ENCODE measurements around the gene TCIRG1.
"Not testable (repeated sequence)": the region's sequence is repeated elsewhere in the genome, so short reads cannot be mapped to it uniquely, and the experiment has no call there.

The TCIRG1 gene, protein sequence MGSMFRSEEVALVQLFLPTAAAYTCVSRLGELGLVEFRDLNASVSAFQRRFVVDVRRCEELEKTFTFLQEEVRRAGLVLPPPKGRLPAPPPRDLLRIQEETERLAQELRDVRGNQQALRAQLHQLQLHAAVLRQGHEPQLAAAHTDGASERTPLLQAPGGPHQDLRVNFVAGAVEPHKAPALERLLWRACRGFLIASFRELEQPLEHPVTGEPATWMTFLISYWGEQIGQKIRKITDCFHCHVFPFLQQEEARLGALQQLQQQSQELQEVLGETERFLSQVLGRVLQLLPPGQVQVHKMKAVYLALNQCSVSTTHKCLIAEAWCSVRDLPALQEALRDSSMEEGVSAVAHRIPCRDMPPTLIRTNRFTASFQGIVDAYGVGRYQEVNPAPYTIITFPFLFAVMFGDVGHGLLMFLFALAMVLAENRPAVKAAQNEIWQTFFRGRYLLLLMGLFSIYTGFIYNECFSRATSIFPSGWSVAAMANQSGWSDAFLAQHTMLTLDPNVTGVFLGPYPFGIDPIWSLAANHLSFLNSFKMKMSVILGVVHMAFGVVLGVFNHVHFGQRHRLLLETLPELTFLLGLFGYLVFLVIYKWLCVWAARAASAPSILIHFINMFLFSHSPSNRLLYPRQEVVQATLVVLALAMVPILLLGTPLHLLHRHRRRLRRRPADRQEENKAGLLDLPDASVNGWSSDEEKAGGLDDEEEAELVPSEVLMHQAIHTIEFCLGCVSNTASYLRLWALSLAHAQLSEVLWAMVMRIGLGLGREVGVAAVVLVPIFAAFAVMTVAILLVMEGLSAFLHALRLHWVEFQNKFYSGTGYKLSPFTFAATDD

DNA sequence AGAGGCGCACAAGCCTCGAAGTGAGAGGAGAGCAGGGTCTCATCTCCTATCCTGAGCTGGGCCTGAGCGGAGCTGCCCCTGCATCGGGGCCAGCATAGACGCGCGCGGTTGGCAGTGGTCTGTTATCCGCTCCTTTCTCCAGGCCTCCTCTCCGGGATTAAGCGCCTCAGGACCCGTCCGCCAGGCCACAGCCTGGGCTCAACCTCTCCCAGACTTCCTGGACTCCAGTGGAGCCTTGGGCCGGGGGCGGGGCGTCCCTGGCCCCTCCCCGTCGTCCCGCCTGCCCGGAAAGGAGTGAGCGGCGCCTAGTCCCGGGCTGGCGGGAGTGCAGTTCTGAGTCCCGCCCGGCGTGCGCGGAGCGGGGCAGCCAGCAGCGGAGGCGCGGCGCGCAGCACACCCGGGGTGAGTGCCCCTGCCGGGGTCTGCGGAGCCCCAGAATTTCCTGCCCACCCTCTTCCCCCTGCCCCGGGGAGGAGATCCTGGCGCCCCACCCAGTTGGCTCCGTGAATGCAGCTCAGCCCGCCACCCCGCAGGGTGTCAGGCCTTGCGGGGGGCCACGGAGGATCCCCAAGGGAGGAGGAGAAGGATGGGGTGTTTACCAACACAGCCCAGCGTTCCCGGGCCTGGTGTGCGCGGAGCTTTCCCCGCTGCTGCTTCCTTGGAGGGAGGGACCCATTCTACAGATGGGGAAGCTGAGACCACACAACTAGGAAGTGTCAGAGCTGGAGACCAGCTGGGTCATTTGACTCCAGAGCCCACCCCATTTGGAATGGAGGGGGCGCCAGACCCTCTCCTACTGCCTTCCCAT lies at the start of gene TCIRG1:
TSS of gene TCIRG1 (plus strand) at position 308 of the 808 bp plus-strand sequence. CDS start 2,247 bp downstream, outside the sequence.
- peak; percentile 28 to 47 for DNase-seq (ENCODE audit: low read depth in 1 of 2, low spot score in 1 of 2)

DNA sequence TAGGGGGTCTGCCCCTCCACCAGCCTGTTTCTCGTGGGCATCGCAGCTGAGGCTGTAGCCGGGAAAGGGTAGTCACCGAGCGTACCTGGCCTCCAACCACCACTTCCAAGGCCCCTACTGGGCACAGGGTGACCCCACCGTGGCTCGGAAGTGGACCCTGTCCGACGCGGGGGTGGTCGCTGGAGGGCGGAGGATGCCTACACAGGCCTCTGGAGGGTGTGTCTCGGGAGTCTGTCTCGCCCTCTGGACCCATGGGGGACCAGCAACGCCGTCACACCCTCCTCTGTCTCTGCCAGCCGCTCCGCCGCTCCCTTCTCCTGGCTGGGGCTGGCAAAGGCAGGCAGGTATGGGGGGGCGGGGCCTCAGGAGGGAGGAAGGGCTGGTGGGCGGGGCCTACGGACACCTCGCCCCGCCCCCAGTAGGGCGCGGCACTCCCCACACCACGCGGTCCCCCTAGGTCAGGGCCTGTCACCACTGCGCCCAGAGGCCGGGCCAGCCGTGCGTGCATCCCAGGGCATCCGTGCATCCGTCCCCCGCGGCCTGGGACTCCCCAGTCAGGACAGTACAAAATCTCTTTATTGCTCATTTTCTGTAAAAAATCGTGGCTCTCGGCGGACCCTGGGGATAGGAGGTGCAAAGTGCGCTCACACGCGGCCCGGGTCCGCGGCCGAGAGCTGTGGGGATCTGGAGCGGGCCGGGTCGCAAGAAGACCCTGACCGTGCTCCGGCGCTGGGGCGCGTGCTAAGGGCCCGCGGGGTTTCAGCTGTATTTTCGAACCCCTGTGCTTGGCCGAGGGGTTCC lies 48.1 kb upstream of the TCIRG1 start:
- not testable (repeated sequence) for DNase-seq (ENCODE audit: low read depth in 1 of 2, low spot score in 1 of 2)

DNA sequence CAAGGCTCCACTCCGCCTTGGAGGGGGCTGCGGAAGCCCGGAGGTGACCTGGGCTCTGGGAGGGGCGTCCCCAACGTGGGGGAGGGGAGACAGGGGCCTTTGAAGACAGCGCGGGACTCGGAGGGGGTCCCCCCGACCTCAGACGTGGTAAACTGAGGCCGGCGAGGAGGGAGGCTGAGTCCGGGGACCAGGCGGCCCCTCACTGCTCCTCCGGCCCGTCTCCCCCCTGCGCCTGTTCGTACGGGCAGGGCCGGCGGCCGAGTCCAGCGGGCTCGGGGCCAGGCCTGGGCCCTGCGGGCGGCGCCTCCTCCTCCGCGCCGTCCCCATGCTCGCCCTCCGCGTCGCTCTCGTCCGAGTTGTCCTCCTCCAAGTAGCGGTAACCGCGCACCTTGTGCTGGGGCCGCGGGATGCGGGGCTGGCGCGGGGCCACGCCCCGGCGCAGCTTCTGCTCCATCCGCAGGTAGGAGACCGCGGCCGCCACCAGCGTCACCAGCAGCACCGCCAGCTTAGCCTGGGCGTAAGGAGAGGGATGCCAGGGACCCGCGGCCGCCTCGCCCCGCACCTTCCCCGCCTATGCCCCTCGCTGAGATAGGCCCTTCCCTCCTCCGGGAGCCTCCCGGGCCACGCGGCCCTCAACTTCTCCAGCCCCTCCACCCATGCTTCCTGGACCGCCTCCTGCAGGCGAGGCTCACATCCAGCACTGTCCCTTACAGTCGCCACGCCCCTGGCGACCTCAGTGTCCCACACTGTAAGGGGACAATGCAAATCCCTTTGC lies 47.3 kb upstream of the TCIRG1 start:
- DNase-seq (ENCODE audit: low read depth in 1 of 2, low spot score in 1 of 2): not testable (repeated sequence)

DNA sequence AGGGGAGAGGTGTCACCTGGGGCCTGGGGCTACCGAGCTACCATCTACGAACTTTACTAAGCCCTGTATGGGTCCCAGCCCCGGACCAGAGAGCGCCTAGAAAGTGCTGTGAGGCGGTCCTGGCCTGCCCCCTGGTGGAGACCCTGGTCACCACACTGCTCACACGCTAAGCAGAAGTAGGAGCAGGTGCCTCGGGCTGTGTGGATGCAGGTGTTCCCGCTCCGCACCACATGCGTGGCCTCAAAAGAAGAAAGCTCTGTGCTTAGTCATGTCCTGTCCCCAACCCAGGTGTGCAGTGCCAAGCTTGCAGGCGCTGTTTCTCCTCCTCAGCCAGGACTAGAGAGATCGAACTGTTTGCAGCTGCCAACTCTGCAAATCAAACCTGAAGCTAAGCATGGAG lies 45.0 kb upstream of the TCIRG1 start:
- DNase-seq (ENCODE audit: low read depth in 1 of 2, low spot score in 1 of 2): peak in 1 of 2 donors; percentile 23

DNA sequence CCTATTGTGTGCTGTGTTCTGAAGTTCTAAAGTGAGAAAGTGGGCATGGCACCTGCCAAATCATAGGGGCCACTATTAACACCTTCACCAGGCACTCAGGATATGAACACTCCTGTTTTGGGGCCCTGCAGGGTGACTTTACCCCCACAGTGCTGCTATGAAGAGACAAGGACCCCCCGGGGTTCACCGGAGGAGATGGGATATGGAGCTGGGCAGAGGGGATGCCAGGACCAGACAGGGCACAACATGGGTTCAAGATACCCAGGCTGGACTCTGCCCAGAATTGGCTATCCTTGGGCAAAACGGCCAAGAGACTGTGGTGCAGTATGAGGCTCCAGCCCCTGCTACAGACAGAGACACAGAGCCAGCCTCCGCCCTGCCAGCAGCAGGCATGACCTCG lies 44.4 kb upstream of the TCIRG1 start:
- DNase-seq (ENCODE audit: low read depth in 1 of 2, low spot score in 1 of 2): not testable (repeated sequence)

DNA sequence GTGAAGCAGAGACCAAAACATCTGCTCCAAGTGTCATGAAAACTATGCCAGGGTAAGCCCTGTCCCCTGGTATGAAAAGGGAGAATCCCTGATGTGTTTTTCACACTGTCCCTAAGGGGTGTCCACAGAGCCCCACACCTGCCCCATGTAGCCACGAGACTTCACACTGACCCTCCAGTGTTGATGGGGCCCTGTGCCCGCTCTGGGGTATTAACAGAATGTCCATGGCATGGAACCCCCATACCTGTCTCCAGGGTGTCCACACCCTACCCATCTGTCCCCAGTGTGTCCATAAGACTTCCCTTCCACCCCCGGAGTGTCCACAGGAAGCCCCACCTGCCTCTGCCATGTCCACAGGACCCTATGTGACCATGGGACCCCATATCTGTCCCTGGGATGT lies 43.7 kb upstream of the TCIRG1 start:
- DNase-seq (ENCODE audit: low read depth in 1 of 2, low spot score in 1 of 2): not testable (repeated sequence)

DNA sequence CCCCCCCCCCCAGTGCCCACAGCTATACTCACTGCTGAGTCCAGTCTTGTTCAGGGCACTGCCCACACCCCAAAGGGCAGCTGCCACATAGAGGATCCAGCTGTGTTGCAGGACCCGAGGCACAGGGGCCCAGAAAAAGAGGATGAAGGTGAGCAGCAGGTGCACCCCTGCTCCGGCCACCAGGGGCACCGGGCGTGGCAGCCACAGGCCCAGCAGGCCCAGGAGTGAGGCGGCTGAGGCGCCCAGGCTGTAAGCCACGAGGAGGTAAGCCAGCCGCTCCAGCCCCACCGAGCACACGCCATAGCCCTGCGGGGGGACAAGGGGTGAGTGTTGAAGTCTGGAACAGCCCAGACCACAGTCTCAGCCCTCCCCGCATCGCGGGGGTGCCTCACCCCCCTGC lies 43.2 kb upstream of the TCIRG1 start:
- not testable (repeated sequence) for DNase-seq (ENCODE audit: low read depth in 1 of 2, low spot score in 1 of 2)

DNA sequence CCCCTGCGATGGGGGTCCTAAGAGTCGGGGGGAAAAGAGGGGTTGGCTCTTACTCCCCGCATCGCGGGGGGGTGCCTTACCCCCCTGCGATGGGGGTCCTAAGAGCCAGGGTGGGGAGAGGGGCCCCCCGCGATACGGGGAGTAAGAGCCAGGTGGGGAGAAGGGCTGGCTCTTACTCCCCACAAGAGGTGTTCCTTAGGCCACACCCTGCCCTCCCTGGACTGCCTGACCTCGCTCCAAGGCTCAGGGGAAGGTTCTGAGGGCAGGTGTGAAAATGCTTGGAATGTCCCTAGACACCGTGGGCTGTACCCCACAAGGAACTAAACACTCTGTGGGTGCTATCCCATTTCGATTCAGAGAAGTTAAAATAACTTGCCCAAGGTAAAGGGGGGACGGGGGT lies 42.8 kb upstream of the TCIRG1 start:
- DNase-seq (ENCODE audit: low read depth in 1 of 2, low spot score in 1 of 2): no peak

DNA sequence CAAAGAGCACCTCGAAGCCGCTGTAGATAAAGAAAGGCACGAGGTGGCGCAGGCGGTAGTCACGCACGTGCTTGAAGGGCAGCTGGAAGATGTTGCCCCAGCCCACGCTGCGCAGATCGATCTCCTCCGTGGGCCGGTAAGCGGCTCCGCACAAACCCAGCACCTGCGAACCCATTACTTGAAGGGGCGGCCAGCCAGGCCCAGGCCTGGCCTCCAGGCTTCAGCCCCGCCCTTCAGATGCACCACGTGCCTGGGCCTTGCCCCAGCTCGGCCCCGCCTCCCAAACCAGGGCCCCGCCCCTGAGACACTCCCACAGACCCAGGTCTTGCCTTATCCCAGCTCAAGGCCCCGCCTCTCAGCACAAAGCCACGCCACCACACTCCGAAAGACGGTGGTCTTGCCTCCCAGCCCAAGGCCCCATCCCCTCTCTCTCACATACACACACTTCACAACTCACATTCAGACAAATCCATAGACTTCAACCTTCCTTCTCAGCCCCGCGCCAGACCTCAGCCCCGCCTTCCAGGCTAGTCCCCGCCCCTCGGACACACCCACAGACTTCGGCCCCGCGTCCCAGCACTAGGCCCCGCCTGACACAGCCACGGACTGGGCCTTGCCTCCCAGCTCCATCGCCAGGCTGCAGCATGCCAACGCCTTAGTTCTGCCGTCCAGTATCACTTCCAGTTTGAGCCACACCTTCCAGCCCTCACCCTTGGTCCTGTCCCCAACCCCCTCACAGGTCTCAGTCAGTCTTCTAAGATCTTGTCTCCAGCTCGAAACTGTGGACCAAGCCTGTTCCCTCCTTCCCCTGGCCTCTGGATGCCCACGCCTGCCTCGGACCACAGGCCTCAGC lies 42.0 kb upstream of the TCIRG1 start:
- no peak for DNase-seq (ENCODE audit: low read depth in 1 of 2, low spot score in 1 of 2)

DNA sequence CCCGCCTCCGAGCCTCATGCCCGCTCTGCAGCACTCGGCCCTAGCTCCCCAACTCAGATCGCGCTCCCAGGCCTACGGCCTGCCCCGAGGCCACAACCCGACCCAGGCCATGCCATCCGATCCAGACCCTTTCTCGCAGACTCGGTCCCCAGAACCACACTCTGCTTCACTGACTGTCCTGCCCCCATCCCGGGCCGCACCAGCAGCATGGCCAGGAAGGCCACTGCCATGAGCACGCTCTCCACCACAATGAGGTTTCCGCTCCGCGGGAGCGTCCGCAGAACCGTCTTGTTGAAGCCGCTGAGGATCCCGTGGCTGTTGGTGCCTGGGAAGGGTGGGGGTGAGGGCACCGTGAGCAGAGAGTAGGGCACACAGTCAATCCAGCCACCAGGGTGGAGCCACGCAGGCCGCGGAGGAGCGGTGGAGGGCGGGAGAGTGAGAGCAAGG lies 41.3 kb upstream of the TCIRG1 start:
- DNase-seq (ENCODE audit: low read depth in 1 of 2, low spot score in 1 of 2): no peak

DNA sequence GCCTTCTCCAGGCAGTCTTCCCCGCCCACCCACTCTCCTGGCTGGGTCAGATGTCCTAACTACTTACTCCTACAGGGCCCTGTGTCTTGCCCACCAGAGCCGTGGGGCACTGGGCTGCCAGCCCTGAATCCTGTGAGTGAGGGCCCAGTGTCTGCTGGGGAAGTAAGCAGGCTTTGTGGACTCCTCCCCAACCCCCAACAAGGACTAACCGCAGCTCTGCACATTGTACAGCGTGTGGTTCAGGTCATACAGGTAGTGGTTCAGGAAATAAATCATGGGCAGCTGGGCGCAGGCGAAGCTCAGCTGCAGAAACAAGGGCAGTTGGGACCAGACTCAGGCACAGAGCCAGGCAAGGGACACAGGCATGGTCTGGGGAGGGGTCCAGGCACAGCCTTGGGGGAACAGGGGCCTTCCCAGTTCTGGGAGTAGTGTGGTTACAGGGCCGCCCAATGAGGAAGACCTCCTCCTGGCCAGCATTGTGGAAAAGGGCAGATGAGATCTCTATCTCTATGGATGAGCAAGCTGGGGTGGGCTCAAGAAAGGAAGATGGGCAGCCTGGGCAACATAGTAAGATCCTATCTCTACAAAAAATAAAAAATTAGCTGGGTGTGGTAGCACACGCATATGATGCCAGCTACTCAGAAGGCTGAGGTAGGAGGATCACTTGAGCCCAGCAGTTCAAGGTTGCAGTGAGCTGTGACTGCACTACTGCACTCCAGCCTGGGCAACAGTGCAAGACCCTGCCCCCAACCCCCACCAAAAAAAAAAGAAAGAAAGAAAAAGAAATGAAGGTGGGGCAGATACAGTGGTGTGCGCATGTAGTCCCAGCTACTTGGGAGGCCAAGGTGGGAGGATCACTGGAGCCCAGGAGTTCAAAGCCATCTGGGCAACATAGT lies 40.4 kb upstream of the TCIRG1 start:
- no peak for DNase-seq (ENCODE audit: low read depth in 1 of 2, low spot score in 1 of 2)

DNA sequence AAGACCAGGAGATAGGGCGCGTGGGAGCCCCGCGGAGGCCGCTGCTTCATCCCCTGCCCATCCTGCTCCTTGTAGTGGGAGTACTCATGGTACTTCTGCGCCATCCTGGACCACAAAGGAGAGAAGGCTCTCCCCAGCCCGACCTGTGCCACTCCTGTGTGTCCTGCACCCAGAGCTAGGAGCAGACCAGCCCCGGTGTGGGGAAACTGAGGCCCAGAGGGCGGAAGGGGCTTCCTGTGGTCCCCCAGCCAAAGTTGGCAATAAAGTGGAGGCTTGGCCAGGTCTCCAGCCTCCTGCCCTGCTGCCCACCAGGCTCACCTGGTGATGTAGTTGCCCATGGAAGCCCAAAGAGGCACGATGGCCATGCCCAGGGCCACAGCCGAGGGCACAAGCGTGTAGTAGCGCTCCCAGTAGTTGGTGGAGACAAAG lies 39.6 kb upstream of the TCIRG1 start:
- no peak for DNase-seq (ENCODE audit: low read depth in 1 of 2, low spot score in 1 of 2)

DNA sequence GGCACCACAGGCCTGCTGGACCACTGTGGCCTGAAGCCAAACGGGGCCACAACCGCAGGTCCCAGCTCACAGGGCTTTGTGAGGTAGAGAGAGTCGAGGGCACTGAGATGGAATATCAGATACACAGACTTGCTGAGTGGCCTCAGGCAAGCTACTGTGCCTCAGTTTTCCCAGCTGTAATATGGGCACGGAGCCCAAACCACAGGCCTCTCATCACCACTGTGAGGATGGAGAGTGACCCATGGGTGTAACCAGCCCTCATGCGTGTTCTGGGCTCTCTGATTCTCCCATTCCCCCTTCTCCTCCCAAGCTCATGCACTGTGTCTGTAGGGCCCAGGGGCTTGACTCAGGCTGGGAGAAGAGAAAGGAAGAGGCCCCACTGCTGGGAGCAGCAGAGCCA lies 39.1 kb upstream of the TCIRG1 start:
- no peak for DNase-seq (ENCODE audit: low read depth in 1 of 2, low spot score in 1 of 2)

DNA sequence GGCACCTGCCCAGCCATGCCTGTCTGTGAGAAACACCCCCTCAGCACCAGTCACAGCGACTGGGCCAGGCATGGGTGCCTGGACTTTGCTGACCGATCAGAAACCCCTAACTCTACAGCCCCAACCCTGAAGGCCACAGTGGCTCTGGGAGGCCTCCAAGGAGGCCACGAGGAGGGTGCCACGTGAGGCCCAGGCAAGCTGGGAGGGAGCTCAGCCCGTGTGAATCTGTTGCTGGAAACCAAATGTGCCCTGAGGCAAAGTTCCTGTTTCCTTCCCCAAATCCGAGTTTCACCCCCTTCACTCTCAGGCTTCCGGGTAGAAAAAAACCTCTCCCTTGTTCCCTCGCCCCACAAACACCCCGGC lies 36.3 kb upstream of the TCIRG1 start:
- DNase-seq (ENCODE audit: low read depth in 1 of 2, low spot score in 1 of 2): no peak

DNA sequence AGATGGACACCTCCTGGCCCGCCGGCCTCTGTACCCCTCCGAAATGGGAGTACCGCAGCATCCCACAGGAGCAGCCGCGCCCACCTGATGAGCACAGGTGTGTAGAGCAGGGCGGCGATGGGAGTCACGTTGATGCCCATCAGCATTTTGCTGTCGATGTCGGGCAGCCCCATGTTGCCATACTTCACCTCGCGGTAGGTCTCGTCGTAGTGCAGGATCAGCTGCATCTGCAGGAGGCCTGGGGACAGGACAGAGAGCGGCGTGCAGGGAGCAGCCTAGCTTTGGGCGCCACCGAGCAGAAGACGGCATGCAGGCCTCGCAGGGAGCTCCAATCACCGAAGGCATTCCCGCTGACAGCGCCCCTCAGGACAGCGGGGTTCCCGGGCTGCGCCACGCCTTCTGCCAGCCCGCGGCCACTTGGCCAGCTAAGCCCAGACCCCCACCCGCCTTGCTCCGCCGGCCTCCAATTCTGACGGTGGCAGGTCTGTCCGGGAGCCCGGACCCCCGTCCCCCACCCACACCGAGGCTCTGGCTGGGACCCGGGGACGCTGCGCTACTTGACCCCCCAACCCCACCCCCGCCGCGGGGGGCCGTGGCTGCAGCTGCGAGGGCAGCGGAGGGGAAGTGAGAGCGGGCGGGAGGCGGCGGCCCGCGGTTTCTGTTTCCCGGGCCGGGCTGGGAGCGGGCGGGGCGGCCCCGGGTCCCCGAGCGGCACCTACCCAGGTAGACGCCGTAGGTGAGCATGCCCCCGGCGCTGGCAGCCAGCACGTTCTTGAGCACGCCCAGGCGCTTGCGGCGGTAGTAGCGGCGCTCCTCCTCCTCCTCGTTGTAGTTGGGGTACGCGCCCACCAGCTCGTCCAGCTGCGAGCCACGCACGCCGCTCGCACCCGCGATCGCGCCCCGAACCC lies 35.6 kb upstream of the TCIRG1 start:
- peak in 1 of 2 donors; percentile 22 for DNase-seq (ENCODE audit: low read depth in 1 of 2, low spot score in 1 of 2)

DNA sequence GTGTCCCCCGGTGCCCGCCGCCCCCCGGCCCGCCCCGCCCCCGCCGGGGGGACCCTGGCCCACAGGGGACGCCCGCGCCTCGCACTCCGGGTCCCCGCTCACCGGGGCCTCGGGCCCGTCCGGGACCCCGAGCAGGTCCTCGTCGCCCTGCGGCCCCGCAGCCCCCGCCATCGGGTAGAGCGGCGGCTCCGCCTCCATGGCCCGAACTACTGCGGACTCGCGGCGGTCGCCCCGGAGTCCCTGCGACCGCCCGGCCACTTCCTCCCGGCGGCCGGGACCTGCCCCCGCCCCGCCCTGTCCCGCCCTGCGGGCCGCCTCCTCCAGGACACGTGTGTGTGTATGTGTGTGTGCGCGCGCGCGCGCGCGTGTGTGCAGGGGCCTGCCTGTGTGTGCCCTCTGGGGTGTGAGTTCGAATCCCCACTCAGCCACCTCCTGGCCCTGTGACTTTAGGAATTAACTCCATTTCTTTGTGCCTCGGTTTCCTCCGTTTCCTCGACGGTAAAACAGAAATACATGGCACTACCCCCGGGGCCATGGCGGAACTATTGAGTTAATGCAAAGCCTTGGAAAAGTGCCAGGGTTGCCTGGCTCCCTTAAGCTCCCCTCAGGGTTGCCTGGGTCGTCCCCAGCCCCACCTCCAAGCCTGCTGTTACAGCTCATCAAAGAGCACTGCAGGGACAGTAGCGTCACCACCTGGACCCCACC lies 34.8 kb upstream of the TCIRG1 start, which contains the start of gene UNC93B1:
TSS of gene UNC93B1 (minus strand) at position 252 of the 705 bp plus-strand sequence. CDS start at position 198, 54 bp downstream.
- peak; percentile 62 to 67 for DNase-seq (ENCODE audit: low read depth in 1 of 2, low spot score in 1 of 2)

Data from activated CD4-positive, alpha-beta T cell treated with anti-CD3 and anti-CD28 coated beads, Interleukin-2, amount 50 U/mL, for 24 hours (primary cell).